Neural progenitor cell (in vitro differentiated cells): ENCODE data around the gene GASK1A. TPM values are rescaled to one million over a fixed set of nuclear protein-coding genes. Genes with fewer than 3 reads are reported as not detected.

Experiments
- DNase-seq: peaks from one replicate; pipeline ENCODE4 v3.0.0-alpha.2; 2016; ENCODE audit warnings: low spot score
- H2AFZ ChIP-seq: fragments of 200-600 bp; sonication (generic); replicated peaks from 2 replicates; pipeline ENCODE4 v1.6.1; 2016; ENCODE audit warnings: antibody characterized with exemption
- H3F3A ChIP-seq: fragments of 200-600 bp; sonication (generic); 2 replicates; pipeline ENCODE4 v1.6.1; 2016; ENCODE audit warnings: antibody characterized with exemption, low read depth
- H3K27ac ChIP-seq: fragments of 200-600 bp; sonication (generic); 2 replicates; pipeline ENCODE4 v1.5.1; 2016; ENCODE audit warnings: mild to moderate bottlenecking
- H3K27me3 ChIP-seq: fragments of 200-600 bp; sonication (generic); 2 replicates; pipeline ENCODE4 v1.6.1; 2016; ENCODE audit warnings: mild to moderate bottlenecking, moderate library complexity
- H3K36me3 ChIP-seq: fragments of 200-600 bp; sonication (generic); 2 replicates; pipeline ENCODE4 v1.5.1; 2016
- H3K4me1 ChIP-seq: fragments of 200-600 bp; sonication (generic); 2 replicates; pipeline ENCODE4 v1.6.1; 2016; ENCODE audit warnings: mixed run types
- H3K4me2 ChIP-seq: fragments of 200-600 bp; sonication (generic); 2 replicates; pipeline ENCODE4 v1.6.1; 2016
- H3K4me3 ChIP-seq: fragments of 200-600 bp; sonication (generic); 2 replicates; pipeline ENCODE4 v1.5.1; 2016
- H3K79me2 ChIP-seq: fragments of 200-600 bp; sonication (generic); 2 replicates; pipeline ENCODE4 v1.6.1; 2016; ENCODE audit warnings: low read depth
- H3K9ac ChIP-seq: fragments of 200-600 bp; sonication (generic); 2 replicates; pipeline ENCODE4 v1.6.1; 2016
- H3K9me3 ChIP-seq: fragments of 200-600 bp; sonication (generic); 2 replicates; pipeline ENCODE4 v1.5.1; 2016; ENCODE audit warnings: low read depth
- H4K20me1 ChIP-seq: fragments of 200-600 bp; sonication (generic); 2 replicates; pipeline ENCODE4 v1.6.1; 2016; ENCODE audit warnings: low read depth
- H3K27ac Mint-ChIP-seq: 3 replicates; pipeline ENCODE4 v1.8.0; 2021; ENCODE audit warnings: mixed read lengths
- H3K27me3 Mint-ChIP-seq: 2 replicates; pipeline ENCODE4 v1.8.0; 2022; ENCODE audit warnings: low read depth, mild to moderate bottlenecking, inconsistent platforms, moderate library complexity, mixed read lengths; ENCODE audit not compliant: insufficient read depth
- H3K36me3 Mint-ChIP-seq: 3 replicates; pipeline ENCODE4 v1.8.0; 2021; ENCODE audit warnings: mixed read lengths
- H3K4me1 Mint-ChIP-seq: 3 replicates; pipeline ENCODE4 v1.8.0; 2021; ENCODE audit warnings: mixed read lengths
- H3K4me3 Mint-ChIP-seq: 3 replicates; pipeline ENCODE4 v1.8.0; 2021; ENCODE audit warnings: mild to moderate bottlenecking, moderate library complexity, mixed read lengths
- H3K9me3 Mint-ChIP-seq: 3 replicates; pipeline ENCODE4 v1.8.0; 2020; ENCODE audit warnings: mixed read lengths
- EZH2 ChIP-seq: fragments of 200-600 bp; sonication (generic); IDR thresholded peaks from 2 replicates; pipeline ENCODE4 v1.6.1; 2017; ENCODE audit warnings: antibody characterized with exemption, mild to moderate bottlenecking, moderate library complexity
- EZH2phosphoT487 ChIP-seq: fragments of 200-600 bp; sonication (generic); IDR thresholded peaks from 2 replicates; pipeline ENCODE4 v1.6.1; 2017; ENCODE audit warnings: antibody characterized with exemption
- total RNA-seq: library from RNA; depleted of rRNA; stranded (reverse); fragments of >200 nt; gene quantifications from 2 replicates; pipeline ENCODE4 v1.2.3, GENCODE V29; 2015; ENCODE audit warnings: low replicate concordance
- TF ChIP-seq, protein P1 (sequence below): fragments of 200-600 bp; sonication (generic); IDR thresholded peaks from 2 replicates; pipeline ENCODE4 v1.5.1; 2017; ENCODE audit warnings: antibody characterized with exemption, mild to moderate bottlenecking

GASK1A gene
- total RNA-seq, 1 donor from 2014 or later = 3.9 TPM

DNA sequence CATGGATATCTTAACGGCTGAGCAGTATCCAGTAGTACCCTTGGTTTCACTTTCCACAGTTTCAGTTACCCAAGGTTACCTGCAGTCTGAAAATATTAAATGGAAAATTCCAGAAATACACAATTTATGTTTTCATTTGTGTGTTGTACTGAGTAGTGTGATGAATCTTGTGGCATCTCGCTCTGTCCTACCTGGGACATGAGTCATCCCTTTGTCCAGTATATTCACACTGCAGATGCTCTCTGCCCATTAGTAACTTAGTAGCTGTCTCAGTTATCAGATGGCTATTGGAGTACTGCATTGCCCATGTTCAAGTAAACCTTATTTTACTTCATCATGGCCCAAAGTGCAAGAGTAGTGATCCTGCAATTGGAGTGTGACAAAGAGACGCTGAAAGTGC is 26.1 kb downstream of the GASK1A start:
- no peaks in the 10 kb centered on the region for H3K27me3 Mint-ChIP-seq
- H3K4me2 ChIP-seq = no peak overlapping the region
- no peaks in the 10 kb centered on the region for H3K36me3 ChIP-seq
- H3K79me2 ChIP-seq = no peaks in the 10 kb centered on the region
- no peak for DNase-seq
- no peak overlapping the region for H3K27ac ChIP-seq
- H2AFZ ChIP-seq = no peak overlapping the region
- TF ChIP-seq, protein P1, sequence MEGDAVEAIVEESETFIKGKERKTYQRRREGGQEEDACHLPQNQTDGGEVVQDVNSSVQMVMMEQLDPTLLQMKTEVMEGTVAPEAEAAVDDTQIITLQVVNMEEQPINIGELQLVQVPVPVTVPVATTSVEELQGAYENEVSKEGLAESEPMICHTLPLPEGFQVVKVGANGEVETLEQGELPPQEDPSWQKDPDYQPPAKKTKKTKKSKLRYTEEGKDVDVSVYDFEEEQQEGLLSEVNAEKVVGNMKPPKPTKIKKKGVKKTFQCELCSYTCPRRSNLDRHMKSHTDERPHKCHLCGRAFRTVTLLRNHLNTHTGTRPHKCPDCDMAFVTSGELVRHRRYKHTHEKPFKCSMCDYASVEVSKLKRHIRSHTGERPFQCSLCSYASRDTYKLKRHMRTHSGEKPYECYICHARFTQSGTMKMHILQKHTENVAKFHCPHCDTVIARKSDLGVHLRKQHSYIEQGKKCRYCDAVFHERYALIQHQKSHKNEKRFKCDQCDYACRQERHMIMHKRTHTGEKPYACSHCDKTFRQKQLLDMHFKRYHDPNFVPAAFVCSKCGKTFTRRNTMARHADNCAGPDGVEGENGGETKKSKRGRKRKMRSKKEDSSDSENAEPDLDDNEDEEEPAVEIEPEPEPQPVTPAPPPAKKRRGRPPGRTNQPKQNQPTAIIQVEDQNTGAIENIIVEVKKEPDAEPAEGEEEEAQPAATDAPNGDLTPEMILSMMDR = no peak
- TF ChIP-seq EZH2 (no peak), EZH2phosphoT487 (no peak)
- H3K9me3 ChIP-seq = no peaks in the 10 kb centered on the region
- H3K27me3 ChIP-seq = no peaks in the 10 kb centered on the region
- no peak overlapping the region for H3K9ac ChIP-seq
- no peaks in the 10 kb centered on the region for H4K20me1 ChIP-seq
- no peaks in the 10 kb centered on the region for H3K4me1 ChIP-seq
- no peaks in the 10 kb centered on the region for H3F3A ChIP-seq
- H3K4me3 Mint-ChIP-seq = no peak overlapping the region
- no peak overlapping the region for H3K4me3 ChIP-seq
- H3K9me3 Mint-ChIP-seq = no peaks in the 10 kb centered on the region
- peaks cover 4% of the 10 kb centered on the region for H3K4me1 Mint-ChIP-seq
- H3K36me3 Mint-ChIP-seq = no peaks in the 10 kb centered on the region
- H3K27ac Mint-ChIP-seq = no peak overlapping the region

DNA sequence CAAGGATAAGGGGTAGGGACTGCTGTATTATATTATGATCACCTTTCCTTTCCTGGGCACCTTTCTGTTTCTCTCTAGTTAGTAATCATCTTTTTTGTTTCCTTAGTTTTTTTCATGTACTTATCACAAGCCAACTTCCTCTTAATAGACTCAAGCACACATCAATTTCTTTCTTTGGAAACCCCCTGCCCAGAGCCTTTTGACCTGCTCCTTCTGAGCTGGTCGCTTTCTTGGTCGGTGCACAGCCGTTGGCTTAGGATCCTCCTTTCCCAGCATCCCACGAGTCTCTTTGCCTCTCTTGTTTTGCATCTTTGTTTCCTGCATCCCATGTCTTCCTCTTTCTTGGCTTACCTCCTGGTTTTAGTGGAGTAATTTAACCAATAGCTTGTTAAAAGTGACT is 26.9 kb downstream of the GASK1A start:
- no peak overlapping the region for H3K9ac ChIP-seq
- no peak overlapping the region for H3K4me2 ChIP-seq
- H3K27me3 Mint-ChIP-seq = no peaks in the 10 kb centered on the region
- no peaks in the 10 kb centered on the region for H3K4me1 ChIP-seq
- DNase-seq = no peak
- no peaks in the 10 kb centered on the region for H3K79me2 ChIP-seq
- H4K20me1 ChIP-seq = no peaks in the 10 kb centered on the region
- TF ChIP-seq, protein P1 = no peak
- TF ChIP-seq EZH2phosphoT487 = no peak
- no peak for TF ChIP-seq EZH2
- H3F3A ChIP-seq = no peaks in the 10 kb centered on the region
- H3K27ac ChIP-seq = no peak overlapping the region
- no peak overlapping the region for H3K4me3 Mint-ChIP-seq
- no peaks in the 10 kb centered on the region for H3K9me3 ChIP-seq
- H3K4me3 ChIP-seq = no peak overlapping the region
- no peaks in the 10 kb centered on the region for H3K36me3 Mint-ChIP-seq
- H3K27me3 ChIP-seq = no peaks in the 10 kb centered on the region
- H3K27ac Mint-ChIP-seq = no peak overlapping the region
- H3K4me1 Mint-ChIP-seq = peaks cover 4% of the 10 kb centered on the region
- no peaks in the 10 kb centered on the region for H3K36me3 ChIP-seq
- H2AFZ ChIP-seq = no peak overlapping the region
- no peaks in the 10 kb centered on the region for H3K9me3 Mint-ChIP-seq

DNA sequence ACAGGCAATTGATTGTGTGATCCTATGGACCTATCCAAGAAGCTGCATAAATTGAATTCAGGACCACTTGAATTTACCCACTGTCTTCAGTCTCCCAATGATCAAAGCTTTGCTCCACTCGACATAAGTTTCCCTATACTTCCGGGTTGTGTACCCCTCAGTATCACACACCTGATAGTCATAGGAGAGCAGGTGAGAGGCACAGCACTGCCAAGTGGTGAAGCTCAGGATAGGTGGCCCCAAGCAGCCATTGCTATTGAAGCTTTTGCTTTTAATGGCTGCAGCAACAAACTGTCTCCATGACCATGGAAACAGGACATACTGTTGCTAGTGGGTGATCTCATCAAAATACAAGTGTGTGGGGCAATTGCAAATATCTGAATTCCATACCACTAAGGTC is 27.7 kb downstream of the GASK1A start:
- no peaks in the 10 kb centered on the region for H3K36me3 Mint-ChIP-seq
- Histone ChIP-seq H3K4me2 (no peak overlapping the region), H3K4me1 (no peaks in the 10 kb centered on the region), H3K27me3 (no peaks in the 10 kb centered on the region), H3K27ac (no peak overlapping the region), H3K36me3 (no peaks in the 10 kb centered on the region), H2AFZ (no peak overlapping the region), H3K4me3 (no peak overlapping the region), H4K20me1 (no peaks in the 10 kb centered on the region), H3K79me2 (no peaks in the 10 kb centered on the region), H3K9me3 (no peaks in the 10 kb centered on the region), H3K9ac (no peak overlapping the region), H3F3A (no peaks in the 10 kb centered on the region)
- no peak for DNase-seq
- no peak overlapping the region for H3K27ac Mint-ChIP-seq
- H3K27me3 Mint-ChIP-seq = no peaks in the 10 kb centered on the region
- peaks cover 4% of the 10 kb centered on the region for H3K4me1 Mint-ChIP-seq
- H3K4me3 Mint-ChIP-seq = no peak overlapping the region
- H3K9me3 Mint-ChIP-seq = no peaks in the 10 kb centered on the region
- TF ChIP-seq EZH2 (no peak), EZH2phosphoT487 (no peak)
- TF ChIP-seq, protein P1 = no peak

DNA sequence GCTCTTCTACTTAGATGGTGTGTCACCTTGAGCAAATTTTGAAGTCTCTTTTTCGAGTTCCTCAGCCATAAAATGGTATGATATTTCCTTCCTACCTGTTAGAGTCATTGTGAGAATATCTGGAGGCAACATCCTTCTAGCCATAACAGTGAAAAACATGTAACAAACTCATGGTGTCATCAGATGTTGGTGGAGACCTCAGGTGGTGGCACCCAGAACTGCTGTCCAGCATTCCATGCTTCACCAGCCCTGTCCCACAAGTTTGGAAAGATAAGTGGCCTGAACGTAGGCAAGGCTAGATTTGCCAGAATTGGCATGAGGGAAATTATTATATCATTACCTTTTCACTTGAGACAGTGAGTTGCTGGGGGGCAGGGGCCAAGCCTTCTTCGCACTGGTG is 30.4 kb downstream of the GASK1A start:
- no peak overlapping the region for H3K27ac ChIP-seq

More for the DNA sequence above, 30.4 kb downstream of the GASK1A start:
- Histone ChIP-seq H3K9me3 (no peaks in the 10 kb centered on the region), H3K4me1 (no peaks in the 10 kb centered on the region), H3K9ac (no peak overlapping the region), H3K79me2 (no peaks in the 10 kb centered on the region), H2AFZ (no peak overlapping the region), H4K20me1 (no peaks in the 10 kb centered on the region), H3K27me3 (no peaks in the 10 kb centered on the region), H3F3A (no peaks in the 10 kb centered on the region), H3K36me3 (no peaks in the 10 kb centered on the region), H3K4me3 (no peak overlapping the region), H3K4me2 (no peak overlapping the region)
- H3K36me3 Mint-ChIP-seq = no peaks in the 10 kb centered on the region
- H3K27me3 Mint-ChIP-seq = no peaks in the 10 kb centered on the region
- no peak overlapping the region for H3K27ac Mint-ChIP-seq
- no peaks in the 10 kb centered on the region for H3K9me3 Mint-ChIP-seq
- H3K4me1 Mint-ChIP-seq = no peaks in the 10 kb centered on the region
- no peak for TF ChIP-seq EZH2phosphoT487
- TF ChIP-seq, protein P1 = peak; percentile 11
- no peak for DNase-seq
- no peak overlapping the region for H3K4me3 Mint-ChIP-seq
